NT2/D1 (cell line): ENCODE measurements around the gene ZIC2.
A peak's percentile ranks its signal among the peaks of the same experiment; 100 is the strongest.

Source experiments
- DNase-seq: peaks from one replicate; pipeline ENCODE4 v3.0.0-alpha.2; 2011; ENCODE audit warnings: low read depth, low spot score
- H3K27me3 ChIP-seq: 2 replicates; pipeline ENCODE4 v1.6.0; 2011; ENCODE audit warnings: mild to moderate bottlenecking; ENCODE audit not compliant: insufficient read length, insufficient read depth
- H3K36me3 ChIP-seq: 2 replicates; pipeline ENCODE4 v1.6.1; 2011; ENCODE audit warnings: mild to moderate bottlenecking, low read length, mixed read lengths; ENCODE audit not compliant: insufficient read depth, insufficient read length
- H3K4me1 ChIP-seq: 2 replicates; pipeline ENCODE4 v1.5.1; 2011; ENCODE audit not compliant: insufficient read depth, insufficient read length
- H3K4me3 ChIP-seq: 2 replicates; pipeline ENCODE4 v1.5.1; 2011; ENCODE audit warnings: low read depth; ENCODE audit not compliant: insufficient read length
- H3K9ac ChIP-seq: 2 replicates; pipeline ENCODE4 v1.6.0; 2011; ENCODE audit warnings: low read depth; ENCODE audit not compliant: insufficient read length
- H3K9me3 ChIP-seq: 2 replicates; pipeline ENCODE4 v1.5.1; 2011; ENCODE audit warnings: mild to moderate bottlenecking, low read length; ENCODE audit not compliant: insufficient read depth
- SUZ12 ChIP-seq: IDR thresholded peaks from 2 replicates; pipeline ENCODE4 v1.6.1; 2011; ENCODE audit not compliant: insufficient read length, insufficient read depth; ENCODE audit errors: extremely low read depth
- YY1 ChIP-seq: IDR thresholded peaks from 2 replicates; pipeline ENCODE4 v1.6.1; 2011; ENCODE audit not compliant: insufficient read length, insufficient read depth
- ZNF274 ChIP-seq: IDR thresholded peaks from 2 replicates; pipeline ENCODE4 v1.6.1; 2011; ENCODE audit warnings: mild to moderate bottlenecking, low read depth, low read length

The ZIC2 gene

GRCh38 chr13:99981735-99982035 lies at the start of gene ZIC2:
Gene ZIC2 (plus strand): TSS chr13:99981784. CDS start chr13:99982065, 281 bp downstream.
- no peak for DNase-seq
- peak within 1 kb of the TSS; percentile 83 for H3K9ac ChIP-seq
- H3K4me3 ChIP-seq = peak within 1 kb of the TSS; percentile 79
- no peaks in the 10 kb centered on the region for H3K9me3 ChIP-seq
- no peak for TF ChIP-seq ZNF274
- no peak for TF ChIP-seq YY1
- TF ChIP-seq SUZ12 = no peak
- H3K27me3 ChIP-seq = peaks cover 60% of the 10 kb centered on the region
- H3K4me1 ChIP-seq = no peaks in the 10 kb centered on the region
- no peaks in the 10 kb centered on the region for H3K36me3 ChIP-seq

GRCh38 chr13:99932912-99933311 lies 48.7 kb upstream of the ZIC2 start:
- TF ChIP-seq YY1 (no peak), SUZ12 (no peak), ZNF274 (no peak)
- H3K4me3 ChIP-seq = no peak overlapping the region
- peaks cover 5% of the 10 kb centered on the region for H3K4me1 ChIP-seq
- H3K9ac ChIP-seq = no peak overlapping the region
- H3K9me3 ChIP-seq = no peaks in the 10 kb centered on the region
- no peaks in the 10 kb centered on the region for H3K27me3 ChIP-seq
- no peaks in the 10 kb centered on the region for H3K36me3 ChIP-seq
- no peak for DNase-seq

GRCh38 chr13:99935772-99936171 lies 45.8 kb upstream of the ZIC2 start:
- no peak for DNase-seq
- Histone ChIP-seq H3K4me3 (no peak overlapping the region), H3K27me3 (no peaks in the 10 kb centered on the region), H3K36me3 (no peaks in the 10 kb centered on the region), H3K9ac (no peak overlapping the region), H3K9me3 (no peaks in the 10 kb centered on the region), H3K4me1 (peaks cover 5% of the 10 kb centered on the region)
- no peak for TF ChIP-seq YY1
- TF ChIP-seq ZNF274 = no peak
- TF ChIP-seq SUZ12 = no peak

GRCh38 chr13:99938635-99939034 lies 42.9 kb upstream of the ZIC2 start:
- no peak for TF ChIP-seq YY1
- TF ChIP-seq ZNF274 = no peak
- TF ChIP-seq SUZ12 = no peak
- Histone ChIP-seq H3K4me3 (no peak overlapping the region), H3K27me3 (no peaks in the 10 kb centered on the region), H3K4me1 (peaks cover 2% of the 10 kb centered on the region), H3K36me3 (no peaks in the 10 kb centered on the region), H3K9ac (no peak overlapping the region), H3K9me3 (no peaks in the 10 kb centered on the region)
- no peak for DNase-seq

GRCh38 chr13:99941086-99941485 lies 40.5 kb upstream of the ZIC2 start:
- no peaks in the 10 kb centered on the region for H3K36me3 ChIP-seq
- H3K4me1 ChIP-seq = peaks cover 2% of the 10 kb centered on the region
- no peak overlapping the region for H3K9ac ChIP-seq
- no peaks in the 10 kb centered on the region for H3K9me3 ChIP-seq
- TF ChIP-seq ZNF274 (no peak), SUZ12 (no peak), YY1 (no peak)
- H3K27me3 ChIP-seq = no peaks in the 10 kb centered on the region
- H3K4me3 ChIP-seq = no peak overlapping the region
- DNase-seq = no peak

- TF ChIP-seq YY1 (no peak), SUZ12 (no peak), ZNF274 (no peak)
- Histone ChIP-seq H3K9me3 (no peaks in the 10 kb centered on the region), H3K9ac (no peak overlapping the region), H3K27me3 (no peaks in the 10 kb centered on the region), H3K4me1 (peaks cover 2% of the 10 kb centered on the region), H3K4me3 (no peak overlapping the region), H3K36me3 (no peaks in the 10 kb centered on the region)
- DNase-seq = no peak
These were observed 39.7 kb upstream of the ZIC2 start for GRCh38 chr13:99941911-99942310.

GRCh38 chr13:99944102-99944501 lies 37.5 kb upstream of the ZIC2 start:
- Histone ChIP-seq H3K4me1 (peaks cover 2% of the 10 kb centered on the region), H3K36me3 (no peaks in the 10 kb centered on the region), H3K27me3 (no peaks in the 10 kb centered on the region)

More at GRCh38 chr13:99944102-99944501, 37.5 kb upstream of the ZIC2 start:
- no peak for DNase-seq
- Histone ChIP-seq H3K9ac (no peak overlapping the region), H3K4me3 (no peak overlapping the region), H3K9me3 (no peaks in the 10 kb centered on the region)
- TF ChIP-seq ZNF274 = no peak
- TF ChIP-seq SUZ12 = no peak
- no peak for TF ChIP-seq YY1
